Thyroid gland (tissue), 4 donors: Measurements from ENCODE around the gene TPD52L1.

ENCODE experiments used
- POLR2A ChIP-seq, 2 donors: fragments of 450-650 bp; IDR thresholded peaks; one replicate each; pipeline ENCODE4 v1.6.1; 2017; ENCODE audit warnings: antibody characterized with exemption in 2 of 2, mild to moderate bottlenecking in 2 of 2, moderate library complexity in 1 of 2
- TF ChIP-seq, protein P1 (sequence below), 6 experiments: fragments of 200-600 bp in 3 of 6; fragments of 450-650 bp in 3 of 6; sonication (generic) in 3 of 6; IDR thresholded peaks; one replicate each; pipeline ENCODE4 v1.5.1; 2016 to 2019; ENCODE audit warnings: antibody characterized with exemption in 6 of 6, mild to moderate bottlenecking in 2 of 6, inconsistent platforms in 1 of 6, moderate library complexity in 1 of 6

GRCh38 chr6:125117818-125118217, 35.8 kb upstream of the TPD52L1 start:
- TF ChIP-seq POLR2A (IDR thresholded peaks at IDR 0.05) = no peak
- TF ChIP-seq, protein P1, sequence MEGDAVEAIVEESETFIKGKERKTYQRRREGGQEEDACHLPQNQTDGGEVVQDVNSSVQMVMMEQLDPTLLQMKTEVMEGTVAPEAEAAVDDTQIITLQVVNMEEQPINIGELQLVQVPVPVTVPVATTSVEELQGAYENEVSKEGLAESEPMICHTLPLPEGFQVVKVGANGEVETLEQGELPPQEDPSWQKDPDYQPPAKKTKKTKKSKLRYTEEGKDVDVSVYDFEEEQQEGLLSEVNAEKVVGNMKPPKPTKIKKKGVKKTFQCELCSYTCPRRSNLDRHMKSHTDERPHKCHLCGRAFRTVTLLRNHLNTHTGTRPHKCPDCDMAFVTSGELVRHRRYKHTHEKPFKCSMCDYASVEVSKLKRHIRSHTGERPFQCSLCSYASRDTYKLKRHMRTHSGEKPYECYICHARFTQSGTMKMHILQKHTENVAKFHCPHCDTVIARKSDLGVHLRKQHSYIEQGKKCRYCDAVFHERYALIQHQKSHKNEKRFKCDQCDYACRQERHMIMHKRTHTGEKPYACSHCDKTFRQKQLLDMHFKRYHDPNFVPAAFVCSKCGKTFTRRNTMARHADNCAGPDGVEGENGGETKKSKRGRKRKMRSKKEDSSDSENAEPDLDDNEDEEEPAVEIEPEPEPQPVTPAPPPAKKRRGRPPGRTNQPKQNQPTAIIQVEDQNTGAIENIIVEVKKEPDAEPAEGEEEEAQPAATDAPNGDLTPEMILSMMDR (IDR thresholded peaks at IDR 0.05) = no peak
